GM19324 (cell line): ENCODE data around the gene LRRC42.
"Not testable (repeated sequence)": the region's sequence is repeated elsewhere in the genome, so short reads cannot be mapped to it uniquely, and the experiment has no call there.

ENCODE experiments used
- ATAC-seq: cut with Tn5 transposase; IDR thresholded peaks from one replicate; pipeline ENCODE4 v1.9.1; 2021; ENCODE audit warnings: mild to moderate bottlenecking, moderate library complexity; ENCODE audit not compliant: unreplicated experiment, low FRiP score

Gene LRRC42

GRCh38 chr1:53964109-53964508 lies 18.0 kb downstream of the LRRC42 start:
- ATAC-seq, result no peak

GRCh38 chr1:53966794-53967193 lies 20.6 kb downstream of the LRRC42 start:
- ATAC-seq, result no peak

- no peak for ATAC-seq
These were observed 21.4 kb downstream of the LRRC42 start for GRCh38 chr1:53967409-53968124.

GRCh38 chr1:53968125-53968513 lies 22.0 kb downstream of the LRRC42 start:
- no peak for ATAC-seq

GRCh38 chr1:53969323-53969722 lies 23.2 kb downstream of the LRRC42 start:
- not testable (repeated sequence) for ATAC-seq

GRCh38 chr1:53971718-53972117 lies 25.6 kb downstream of the LRRC42 start:
- no peak for ATAC-seq

- no peak for ATAC-seq
These were observed 29.7 kb downstream of the LRRC42 start for GRCh38 chr1:53975861-53976260.

GRCh38 chr1:53979712-53980450 lies 33.7 kb downstream of the LRRC42 start:
- ATAC-seq, result no peak

- no peak for ATAC-seq
These were observed 35.1 kb downstream of the LRRC42 start for GRCh38 chr1:53981220-53981619.

- ATAC-seq, result no peak
These were observed 36.0 kb downstream of the LRRC42 start for GRCh38 chr1:53982034-53982762.

- ATAC-seq, result no peak
These were observed 36.6 kb downstream of the LRRC42 start for GRCh38 chr1:53982763-53983104.

- ATAC-seq, result no peak
These were observed 38.6 kb downstream of the LRRC42 start for GRCh38 chr1:53984726-53985125.

GRCh38 chr1:53986458-53986857 lies 40.3 kb downstream of the LRRC42 start:
- no peak for ATAC-seq

GRCh38 chr1:53987880-53988279 lies 41.7 kb downstream of the LRRC42 start:
- ATAC-seq, result no peak

GRCh38 chr1:53992085-53992874 lies 46.1 kb downstream of the LRRC42 start:
- ATAC-seq, result no peak

GRCh38 chr1:53994516-53994915 lies 48.4 kb downstream of the LRRC42 start:
- ATAC-seq, result not testable (repeated sequence)

GRCh38 chr1:53995683-53996082 lies 49.5 kb downstream of the LRRC42 start:
- no peak for ATAC-seq

- no peak for ATAC-seq
These were observed 52.1 kb downstream of the LRRC42 start for GRCh38 chr1:53998223-53998622.

GRCh38 chr1:53999920-54000319 lies 53.8 kb downstream of the LRRC42 start:
- no peak for ATAC-seq

- no peak for ATAC-seq
These were observed 55.4 kb downstream of the LRRC42 start for GRCh38 chr1:54001591-54001990.
